ENCODE measurements around the gene NANOS2. TPM values are rescaled to one million over a fixed set of nuclear protein-coding genes. Genes with fewer than 3 reads are reported as not detected.
"Not testable (repeated sequence)": the region's sequence is repeated elsewhere in the genome, so short reads cannot be mapped to it uniquely, and the experiment has no call there.

The NANOS2 gene
- total and polyA plus RNA-seq, 8 donors = not detected

GRCh38 chr19:45873219-45873772 is 41.3 kb downstream of the NANOS2 start:
- Histone ChIP-seq H3K4me1 (peaks cover 9 to 10% of the 10 kb centered on the region in 2 donors), H3K9me3 (no peaks in the 10 kb centered on the region), H3K27me3 (peaks cover 0 to 27% of the 10 kb centered on the region in 2 donors), H3K36me3 (no peaks in the 10 kb centered on the region), H3K27ac (no peak overlapping the region), H3K4me3 (no peak overlapping the region)
- ATAC-seq (no peak), DNase-seq (no peak)
- intact Hi-C loops (cut with DNase I) = no loop called here
- no peak for TF ChIP-seq CTCF (IDR thresholded peaks at IDR 0.05)

- ATAC-seq = no peak
- no peak for DNase-seq
- no peaks in the 10 kb centered on the region for H3K36me3 ChIP-seq
- no peaks in the 10 kb centered on the region for H3K9me3 ChIP-seq
- intact Hi-C loops (cut with DNase I) = no loop called here
- H3K4me1 ChIP-seq = peaks cover 8 to 9% of the 10 kb centered on the region in 2 donors
- H3K27me3 ChIP-seq = peaks cover 0 to 21% of the 10 kb centered on the region in 2 donors
- no peak overlapping the region for H3K4me3 ChIP-seq
- no peak for TF ChIP-seq CTCF (IDR thresholded peaks at IDR 0.05)
- H3K27ac ChIP-seq = no peak overlapping the region
Observed at GRCh38 chr19:45872095-45872919, 42.3 kb downstream of the NANOS2 start.

- intact Hi-C loops (cut with DNase I) = no loop called here
- DNase-seq = no peak
- H3K4me3 ChIP-seq = no peak overlapping the region
Observed at GRCh38 chr19:45870798-45871197, 43.8 kb downstream of the NANOS2 start.

GRCh38 chr19:45867241-45867640 is 47.3 kb downstream of the NANOS2 start:
- H3K9me3 ChIP-seq; ATAC-seq; DNase-seq; H3K4me3 ChIP-seq; H3K27ac ChIP-seq; H3K36me3 ChIP-seq; intact Hi-C loops (cut with DNase I): not testable (repeated sequence)
- H3K4me1 ChIP-seq = peaks cover 5 to 17% of the 10 kb centered on the region in 2 donors
- peaks cover 13 to 39% of the 10 kb centered on the region in 2 donors for H3K27me3 ChIP-seq

More at GRCh38 chr19:45870798-45871197, 43.8 kb downstream of the NANOS2 start:
- TF ChIP-seq CTCF (IDR thresholded peaks at IDR 0.05) = no peak
- Histone ChIP-seq H3K9me3 (no peaks in the 10 kb centered on the region), H3K27ac (no peak overlapping the region), H3K4me1 (no peaks in the 10 kb centered on the region), H3K36me3 (no peaks in the 10 kb centered on the region), H3K27me3 (peaks cover 0 to 19% of the 10 kb centered on the region in 2 donors)
- ATAC-seq = no peak

GRCh38 chr19:45866400-45867176 is 48.0 kb downstream of the NANOS2 start:
- Histone ChIP-seq H3K27me3 (peaks cover 13 to 39% of the 10 kb centered on the region in 2 donors), H3K4me1 (peaks cover 5 to 23% of the 10 kb centered on the region in 2 donors), H3K4me3 (no peak overlapping the region), H3K27ac (no peak overlapping the region), H3K9me3 (no peaks in the 10 kb centered on the region), H3K36me3 (no peaks in the 10 kb centered on the region)
- intact Hi-C loops (cut with DNase I) = no loop called here
- TF ChIP-seq CTCF (IDR thresholded peaks at IDR 0.05) = no peak
- ATAC-seq = no peak
- peak in 1 of 4 donors; percentile 69 for DNase-seq

Measured in left lung (tissue), 10 donors.